ENCODE results near the gene KCNQ1. TPM values are rescaled to one million over a fixed set of nuclear protein-coding genes. Genes with fewer than 3 reads are reported as not detected.

Gene KCNQ1
- total RNA-seq, 1 experiment from 2014 or later, result 2.3 TPM

- peak; percentile 14 for DNase-seq
- no peak overlapping the region for H2BK15ac ChIP-seq (ENCODE audit: low read depth, low read length)
- H3K27ac Mint-ChIP-seq, result no peak overlapping the region
- no peak overlapping the region for H2BK5ac ChIP-seq (ENCODE audit: insufficient read length, low read length)
- H2BK120ac ChIP-seq (ENCODE audit: low read depth, low read length, poor library complexity, severe bottlenecking), result no peak overlapping the region
- H3K23ac ChIP-seq (ENCODE audit: insufficient read length, low read depth, low read length), result no peak overlapping the region
- H3K4me1 Mint-ChIP-seq, result peaks cover 0 to 4% of the 10 kb centered on the region in 2 experiments; a peak in 1 of 4 replicates
- H3K27me3 ChIP-seq (ENCODE audit: insufficient read depth, low read length), result no peaks in the 10 kb centered on the region; the same call in 1 of the 2 replicates
- H2AFZ ChIP-seq (ENCODE audit: low read length), result no peak overlapping the region
- WGBS (ENCODE audit: extremely low coverage, insufficient read length, low lambda C conversion rate), result no CpG with 5 or more reads among the region's 26 CpGs
- no peak overlapping the region for H3K4me2 ChIP-seq (ENCODE audit: insufficient read depth, insufficient read length, low read length)
- H3T11ph ChIP-seq (ENCODE audit: low read length), result no peak overlapping the region
- no peak overlapping the region for H3K56ac ChIP-seq (ENCODE audit: insufficient read length, low read depth, low read length)
- H3K4ac ChIP-seq (ENCODE audit: low read depth, low read length), result no peak overlapping the region
- H2AK5ac ChIP-seq (ENCODE audit: insufficient read length, low read length), result no peak overlapping the region
- no peaks in the 10 kb centered on the region for H3K9me3 ChIP-seq (ENCODE audit: control insufficient read depth, low read depth, low read length)
- no peaks in the 10 kb centered on the region for H3K79me1 ChIP-seq (ENCODE audit: insufficient read depth, low read depth, low read length, poor library complexity, severe bottlenecking)
- H3K9ac ChIP-seq (ENCODE audit: extremely low read depth, insufficient read length, low read length), result no peak overlapping the region
- H4K20me1 ChIP-seq (ENCODE audit: control insufficient read depth, insufficient read depth, insufficient read length), result no peaks in the 10 kb centered on the region
- no peak overlapping the region for H2BK20ac ChIP-seq (ENCODE audit: low read depth, low read length, poor library complexity, severe bottlenecking)
- H3K9me3 Mint-ChIP-seq, result no peaks in the 10 kb centered on the region
- H3K4me3 Mint-ChIP-seq, result no peak overlapping the region
- no peak overlapping the region for H2BK12ac ChIP-seq (ENCODE audit: insufficient read length, low read depth, low read length)
- no peaks in the 10 kb centered on the region for H3K79me2 ChIP-seq (ENCODE audit: insufficient read depth, low read length)
- H3K18ac ChIP-seq (ENCODE audit: insufficient read length, low read depth, low read length), result no peak overlapping the region
- no peaks in the 10 kb centered on the region for H3K4me1 ChIP-seq (ENCODE audit: insufficient read depth, low read length)
- no peak overlapping the region for H3K14ac ChIP-seq (ENCODE audit: insufficient read depth, low read length)
- no peak overlapping the region for H4K5ac ChIP-seq (ENCODE audit: insufficient read length, low read depth, low read length)
- no peak for TF ChIP-seq CTCF (conservative IDR thresholded peaks at IDR 0.05)
- no peak overlapping the region for H4K8ac ChIP-seq (replicated peaks; ENCODE audit: insufficient read length, low read depth, low read length)
- peaks cover 76% of the 10 kb centered on the region for H3K27me3 Mint-ChIP-seq (ENCODE audit: low read depth)
- no peaks in the 10 kb centered on the region for H3K36me3 Mint-ChIP-seq (ENCODE audit: insufficient read depth in 1 of 3, low read depth in 3 of 3)
- no peak overlapping the region for H3K27ac ChIP-seq (ENCODE audit: insufficient read length, low read depth, low read length)
- no peak overlapping the region for H4K91ac ChIP-seq (ENCODE audit: insufficient read length, low read depth, low read length)
- no peaks in the 10 kb centered on the region for H3K23me2 ChIP-seq (ENCODE audit: insufficient read length, low read depth, low read length, poor library complexity, severe bottlenecking)
Measured at GRCh38 chr11:2521081-2521732, 76.4 kb downstream of the KCNQ1 start.

Measured in H9 (cell line).